Activated gamma-delta T cell treated with Interleukin-2 at 50 U/mL for 16 hours (primary cell): ENCODE measurements around the gene RASD1.

Source experiments
- DNase-seq: peaks from one replicate; pipeline ENCODE4 v3.0.0-alpha.2; 2020

Gene RASD1

DNA sequence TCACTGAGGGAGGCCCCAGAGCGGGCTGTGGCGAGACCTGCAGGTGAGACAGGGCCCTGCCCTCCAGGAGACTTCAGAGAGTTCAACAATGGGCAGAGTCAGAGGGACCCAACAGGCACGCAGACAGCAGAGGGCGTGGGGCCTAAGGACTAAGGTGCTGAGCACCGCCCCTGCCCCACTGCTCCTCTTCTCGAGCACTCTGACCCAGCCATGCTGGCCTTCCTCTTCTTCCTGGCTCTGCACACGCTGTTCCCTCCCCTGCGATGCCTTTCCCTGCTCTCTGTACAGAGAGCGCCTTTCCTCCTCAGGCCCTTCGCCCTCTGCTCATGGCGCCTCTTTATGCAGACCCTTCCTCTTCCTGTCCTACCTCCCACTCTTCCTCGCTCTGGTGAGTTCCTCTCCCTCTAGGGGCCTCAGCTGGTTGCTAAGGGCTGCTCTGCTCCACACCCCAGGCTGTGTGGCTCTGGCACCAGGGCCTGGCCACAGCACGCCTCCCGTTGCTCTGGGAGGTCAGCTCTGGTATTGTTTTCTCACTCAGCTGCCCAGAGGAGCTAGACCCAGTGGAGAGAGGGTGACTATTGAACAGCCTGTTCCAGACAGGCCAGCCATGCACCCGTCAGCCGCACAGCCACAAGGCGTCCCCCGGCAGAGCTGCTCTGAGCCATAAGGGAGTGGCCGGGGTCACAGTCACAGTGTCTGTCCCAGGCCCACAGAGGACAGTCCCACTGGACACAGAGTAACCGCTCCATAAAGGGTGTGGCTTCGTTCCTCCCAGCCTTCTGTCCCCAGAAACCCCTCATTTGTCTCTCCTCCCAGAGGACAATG is 13.6 kb upstream of the RASD1 start:
- no peak for DNase-seq

GRCh38 chr17:17508646-17509591 is 12.7 kb upstream of the RASD1 start:
- no peak for DNase-seq

DNA sequence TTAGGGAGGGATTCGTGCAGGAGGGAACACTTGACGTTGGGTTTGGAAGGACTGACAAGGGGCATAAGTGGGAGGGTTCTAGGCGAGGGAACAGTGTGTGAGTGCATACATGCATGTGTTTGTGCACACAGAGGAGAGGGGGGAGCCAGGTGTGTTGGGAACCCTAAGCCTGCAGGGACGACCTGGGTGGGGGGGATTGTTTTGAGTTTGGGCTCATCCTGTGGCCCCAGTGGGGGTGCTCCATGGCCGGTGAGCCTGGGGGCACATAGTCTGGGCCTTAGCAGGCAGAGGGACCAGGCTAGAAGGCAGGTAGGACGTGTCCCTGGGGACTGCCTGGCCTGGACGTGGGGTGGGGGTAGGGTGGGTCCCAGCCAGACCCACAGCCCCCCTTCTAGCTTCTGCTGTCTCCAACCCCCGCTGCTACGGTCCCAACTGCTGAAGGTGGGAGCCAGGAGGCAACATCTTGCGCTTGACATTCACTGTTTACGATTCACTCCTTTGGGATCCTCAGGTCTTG is 11.9 kb upstream of the RASD1 start:
- no peak for DNase-seq

- DNase-seq, result no peak
These were observed 11.3 kb upstream of the RASD1 start for GRCh38 chr17:17507465-17508011.

- no peak for DNase-seq
These were observed 10.8 kb upstream of the RASD1 start for GRCh38 chr17:17506893-17507464.

- DNase-seq, result no peak
These were observed 10.1 kb upstream of the RASD1 start for GRCh38 chr17:17506181-17506741.

DNA sequence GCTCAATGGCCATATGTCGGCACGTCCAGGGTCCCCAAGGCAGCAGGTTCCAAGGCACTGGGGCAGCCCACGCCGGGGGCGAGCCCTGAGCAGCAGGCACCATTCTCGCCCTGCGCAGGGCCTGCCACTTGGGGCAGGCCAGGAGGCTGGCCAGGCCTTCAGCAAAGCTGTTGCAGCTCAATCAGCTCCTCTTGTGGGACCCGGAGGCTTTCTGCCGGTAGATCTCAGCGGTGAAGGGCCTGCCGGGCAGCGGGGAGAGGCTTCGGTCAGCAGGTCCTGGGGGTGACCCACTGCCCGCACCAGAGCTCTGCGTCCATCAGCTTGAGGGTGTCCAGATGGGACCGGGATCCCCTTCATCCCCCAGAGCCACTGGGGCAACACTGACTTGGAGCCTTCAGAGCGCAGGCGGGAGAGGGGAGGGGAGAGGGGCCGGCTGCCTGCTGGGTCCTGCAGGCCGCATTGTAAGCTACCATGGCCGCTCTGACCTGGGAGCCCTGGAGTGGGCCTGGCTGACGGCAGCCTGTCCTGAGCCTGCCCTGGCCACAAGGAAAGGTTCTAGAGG is 9.5 kb upstream of the RASD1 start:
- DNase-seq, result no peak

- no peak for DNase-seq
These were observed 9.0 kb upstream of the RASD1 start for GRCh38 chr17:17505151-17505550.

- DNase-seq, result no peak
These were observed 8.3 kb upstream of the RASD1 start for GRCh38 chr17:17504341-17505140.

DNA sequence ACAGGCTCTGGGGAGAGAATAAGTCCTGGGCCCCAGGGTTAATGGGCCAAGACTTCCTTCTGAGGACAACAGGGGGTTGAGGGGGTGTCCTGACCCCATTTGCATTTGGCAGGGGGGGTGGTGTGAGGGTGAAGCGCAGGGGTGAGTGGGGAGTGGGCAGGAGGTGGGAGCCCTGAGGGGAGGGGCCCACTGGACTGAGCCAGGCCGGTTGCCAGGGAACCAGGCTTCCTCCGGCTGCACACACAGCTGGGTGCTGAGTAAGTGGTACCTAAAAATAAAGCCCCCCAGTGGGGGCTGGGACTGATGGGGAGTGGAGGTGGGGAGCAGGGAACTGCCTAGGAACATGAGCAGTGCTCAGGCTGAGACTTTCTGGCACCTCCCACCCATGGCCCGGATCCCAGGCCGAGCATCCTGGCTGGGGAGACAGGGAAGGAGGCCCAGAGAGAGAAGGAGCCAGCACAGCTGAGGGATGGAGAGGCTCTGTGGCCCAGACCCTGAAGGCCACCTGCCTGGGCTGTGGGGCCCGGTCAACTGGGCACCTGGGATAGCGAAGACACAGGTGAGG is 7.5 kb upstream of the RASD1 start:
- no peak for DNase-seq

GRCh38 chr17:17502741-17503565 is 6.8 kb upstream of the RASD1 start:
- no peak for DNase-seq

GRCh38 chr17:17500999-17501605 is 4.9 kb upstream of the RASD1 start:
- DNase-seq, result no peak

DNA sequence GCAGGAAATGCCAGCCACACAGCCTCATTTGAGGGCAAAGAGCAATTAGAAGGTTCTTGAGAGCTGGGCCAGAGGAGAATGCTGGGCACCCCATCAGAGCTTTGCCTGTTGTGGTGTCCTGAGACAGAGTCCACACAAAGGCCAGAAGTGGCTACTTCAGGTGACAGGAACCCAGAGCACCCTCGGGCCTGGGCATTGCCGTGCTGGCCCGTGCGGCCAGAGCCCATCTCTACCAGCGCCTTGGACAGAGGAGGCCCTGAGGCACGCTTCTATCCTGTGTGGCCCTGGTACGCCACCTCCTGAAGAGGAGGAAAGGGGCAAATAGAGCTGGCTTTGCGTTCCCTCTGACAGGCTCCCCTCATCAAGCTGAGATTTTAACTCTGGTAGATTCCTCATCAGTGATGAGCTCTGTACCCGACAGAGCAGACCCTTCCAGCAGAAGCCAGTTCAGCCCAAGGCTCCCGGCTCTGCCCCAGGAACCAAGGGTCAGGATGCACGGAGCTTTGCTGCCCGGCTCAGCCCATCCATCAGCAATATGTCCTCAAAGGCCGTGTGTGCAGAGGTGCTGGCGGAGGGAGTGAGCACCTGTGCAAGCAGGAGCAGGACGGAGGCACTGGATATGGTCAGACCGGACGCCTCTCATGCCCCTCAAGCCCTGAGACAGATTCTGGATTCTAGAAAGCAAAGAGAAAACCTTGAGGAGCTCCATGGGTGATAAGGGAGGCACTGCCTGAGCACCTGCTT is 3.4 kb upstream of the RASD1 start:
- DNase-seq, result no peak

GRCh38 chr17:17498606-17499301 is 2.6 kb upstream of the RASD1 start:
- DNase-seq, result no peak

DNA sequence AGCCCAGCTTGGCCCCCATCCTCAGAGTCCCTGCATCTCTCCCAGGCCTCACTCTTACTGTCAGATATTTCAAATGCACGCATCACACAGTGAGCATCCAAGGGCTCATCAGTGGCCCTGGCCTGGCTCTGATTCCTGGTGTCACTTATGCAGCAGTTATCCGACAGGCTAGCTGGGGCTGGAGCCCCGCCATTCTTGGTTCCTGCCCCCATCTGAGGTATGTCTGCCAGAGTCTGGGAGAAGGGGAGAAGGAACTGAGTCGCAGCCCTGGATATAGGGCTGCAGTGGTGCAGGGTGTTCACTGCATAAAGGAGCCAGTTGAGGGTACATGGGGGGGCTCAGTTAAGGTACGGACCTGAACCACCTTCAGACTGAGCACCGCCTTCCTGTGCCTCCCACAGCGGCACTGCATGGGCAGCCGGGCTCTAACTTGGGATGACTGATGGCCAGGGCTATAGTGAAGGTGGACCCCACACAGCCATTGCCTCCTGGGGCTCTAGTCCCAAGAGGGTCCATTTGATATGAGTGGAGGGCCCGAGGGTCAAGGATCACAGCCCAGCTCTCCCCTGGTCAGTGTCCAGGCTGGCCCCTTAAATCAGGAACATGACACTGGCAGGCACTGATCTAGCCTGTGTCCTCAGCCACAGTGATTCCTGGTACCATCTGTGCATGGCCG is 1.8 kb upstream of the RASD1 start:
- no peak for DNase-seq

DNA sequence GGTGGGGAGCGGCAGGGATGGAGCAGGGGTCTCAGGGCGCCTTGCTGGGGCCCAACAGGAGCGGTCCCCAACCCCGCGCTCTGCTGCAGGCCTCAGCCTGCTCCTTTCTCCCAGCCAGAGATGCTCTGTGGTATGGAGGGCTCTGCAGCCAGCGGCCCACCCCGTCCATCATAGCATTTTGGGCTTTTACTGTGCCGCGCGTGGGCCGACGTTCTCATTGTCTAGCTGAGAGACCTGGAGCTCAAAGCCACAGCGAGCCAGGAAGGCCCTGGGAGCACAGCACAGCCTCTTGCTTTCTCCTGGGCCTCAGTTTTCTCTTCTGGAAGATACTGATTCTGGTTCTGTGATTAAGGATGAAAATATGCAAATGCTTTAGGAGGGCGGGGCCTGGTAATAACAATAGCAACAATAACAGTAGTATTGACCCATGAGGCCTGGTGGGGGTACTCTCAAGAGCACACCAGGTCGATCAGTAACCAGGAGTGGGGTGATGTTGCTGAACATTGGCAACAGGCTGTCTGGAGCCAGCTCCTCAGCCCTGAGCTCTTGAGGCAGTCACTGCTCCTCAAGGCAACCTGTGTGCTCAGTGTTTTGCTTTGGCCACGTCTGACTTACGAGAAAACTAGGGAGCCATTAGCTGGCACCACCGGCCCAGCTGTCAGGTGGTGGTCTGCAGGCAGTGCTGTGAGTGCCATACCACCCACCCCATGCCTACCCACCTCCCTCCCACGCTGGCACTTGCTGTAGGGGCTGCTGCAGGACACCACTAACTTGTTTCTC is 1.1 kb upstream of the RASD1 start:
- DNase-seq, result no peak
